Panc1 (cell line): ENCODE measurements around the gene PADI2. TPM values are rescaled to one million over a fixed set of nuclear protein-coding genes. Genes with fewer than 3 reads are reported as not detected.

ENCODE experiments used
- ATAC-seq: fragments of 200-7000 bp; cut with Tn5 transposase; 2 replicates; pipeline ENCODE4 v1.9.1; 2020; ENCODE audit warnings: mild to moderate bottlenecking, moderate library complexity
- BruUV-seq: library from RNA; stranded (reverse); fragments of 400-500 nt; replicated peaks from 2 replicates; lab custom pipeline; 2021; lab: Mats Ljungman, UMichigan
- CTCF ChIA-PET: fragments of 300-600 bp; sonication (Branson Sonifier 250); formaldehyde crosslinking; loops from one replicate; lab custom pipeline; 2022; ENCODE audit warnings: antibody characterized with exemption; lab: Charles Lee
- POLR2A ChIA-PET: fragments of 300-600 bp; sonication (Branson Sonifier 250); formaldehyde crosslinking; loops from one replicate; lab custom pipeline; 2022; ENCODE audit warnings: antibody characterized with exemption; lab: Charles Lee
- DNase-seq: peaks from one replicate; pipeline ENCODE4 v3.0.0-alpha.2; 2010; ENCODE audit warnings: low read depth, low spot score
- H3K27ac ChIP-seq: 2 replicates; pipeline ENCODE4 v1.5.1; 2011; ENCODE audit warnings: mild to moderate bottlenecking, low read length, inconsistent platforms
- H3K27me3 ChIP-seq: fragments of 200-500 bp; sonication (Bioruptor generic); 2 replicates; pipeline ENCODE4 v1.6.0; 2014; ENCODE audit warnings: low read length, inconsistent platforms; ENCODE audit not compliant: control insufficient read depth, insufficient read depth
- H3K36me3 ChIP-seq: fragments of 200-500 bp; sonication (Bioruptor generic); 2 replicates; pipeline ENCODE4 v1.5.1; 2014; ENCODE audit warnings: inconsistent platforms, mild to moderate bottlenecking, low read length, moderate library complexity; ENCODE audit not compliant: control insufficient read depth, insufficient read depth
- H3K4me1 ChIP-seq: 2 replicates; pipeline ENCODE4 v1.5.1; 2011; ENCODE audit warnings: inconsistent platforms, mild to moderate bottlenecking, low read length, moderate library complexity; ENCODE audit not compliant: control insufficient read depth, insufficient read depth
- H3K4me3 ChIP-seq, 2 experiments: 2 replicates each; pipeline ENCODE4 v1.5.1; 2011 to 2012; ENCODE audit warnings: low read depth in 2 of 2, low read length in 2 of 2, mild to moderate bottlenecking in 2 of 2, inconsistent platforms in 1 of 2, moderate library complexity in 1 of 2
- H3K9me3 ChIP-seq: fragments of 200-500 bp; sonication (Bioruptor generic); 2 replicates; pipeline ENCODE4 v1.5.1; 2014; ENCODE audit warnings: low read depth, mild to moderate bottlenecking, inconsistent platforms, low read length, moderate library complexity; ENCODE audit not compliant: control insufficient read depth, insufficient read depth
- CTCF ChIP-seq: fragments of 450-650 bp; IDR thresholded peaks from 2 replicates; pipeline ENCODE4 v1.5.1; 2017; ENCODE audit warnings: mild to moderate bottlenecking
- POLR2AphosphoS5 ChIP-seq: IDR thresholded peaks from 2 replicates; pipeline ENCODE4 v1.6.1; 2012; ENCODE audit warnings: mild to moderate bottlenecking, low read depth, low read length, moderate library complexity
- REST ChIP-seq, 2 experiments: IDR thresholded peaks; 2 replicates each; pipeline ENCODE4 v1.6.1; 2011 to 2012; ENCODE audit warnings: low read depth in 2 of 2, control low read depth in 1 of 2, low read length in 1 of 2, mild to moderate bottlenecking in 1 of 2, moderate library complexity in 1 of 2; ENCODE audit not compliant: insufficient read depth in 1 of 2
- SIN3A ChIP-seq: IDR thresholded peaks from 2 replicates; pipeline ENCODE4 v1.6.1; 2012; ENCODE audit warnings: low read depth, mild to moderate bottlenecking, low read length, moderate library complexity, borderline replicate concordance; ENCODE audit not compliant: insufficient read depth
- TCF7L2 ChIP-seq: IDR thresholded peaks from 2 replicates; pipeline ENCODE4 v1.6.1; 2011; ENCODE audit warnings: mild to moderate bottlenecking, low read depth, low read length, inconsistent platforms
- in situ Hi-C: cut with HindIII; loops from 2 replicates; pipeline ENCODE4 v1.10.0; 2016; ENCODE audit warnings: low sequenced_read_pairs, low pct_unique_long_range_greater_than_20kb
- intact Hi-C: fragments of 100-400 bp; cut with micrococcal nuclease; formaldehyde crosslinking; loops from one replicate; pipeline ENCODE4 v1.10.0; 2022; ENCODE audit not compliant: unreplicated experiment
- total RNA-seq: library from RNA; stranded (reverse); gene quantifications from one replicate; pipeline ENCODE4 v1.2.1, GENCODE V29; 2021; ENCODE audit not compliant: unreplicated experiment

Gene PADI2
- total RNA-seq, 1 experiment from 2014 or later: 507 TPM

GRCh38 chr1:17047924-17048323 lies 71.3 kb downstream of the PADI2 start:
- no TSS peak for BruUV-seq
- DNase-seq: no peak
- ChIA-PET POLR2A (interaction anchor here (0.6 kb wide), 1 partner anchor 45 kb away, joined by 3 read pairs; no protein-coding TSS in a partner anchor), CTCF (interaction anchor here (0.9 kb wide), 1 partner anchor 96 kb away, joined by 4 read pairs; no protein-coding TSS in a partner anchor)
- Histone ChIP-seq H3K9me3 (no peaks in the 10 kb centered on the region), H3K27ac (no peak overlapping the region), H3K4me1 (peaks cover 16% of the 10 kb centered on the region), H3K27me3 (no peaks in the 10 kb centered on the region), H3K4me3 (no peak overlapping the region), H3K36me3 (peaks cover 25% of the 10 kb centered on the region)
- in situ Hi-C loops: no loop called here
- ATAC-seq: no peak; the same call in 1 of the 2 replicates
- TF ChIP-seq REST (IDR thresholded peaks at IDR 0.05; ENCODE audit: insufficient read depth in 1 of 2, low read depth in 2 of 2, low read length in 1 of 2) (no peak), TCF7L2 (no peak), POLR2AphosphoS5 (no peak), CTCF (no peak), SIN3A (no peak)
- intact Hi-C loops: loop anchor here (5.0 kb wide), 1 partner anchor 96 kb away; no protein-coding TSS in a partner anchor

- 0 out of 2 replicates have a peak, but pooled peaks cover 7% of the 10 kb centered on the region for H3K4me1 ChIP-seq
- H3K4me3 ChIP-seq: no peak overlapping the region
- no TSS peak for BruUV-seq
- no peak overlapping the region for H3K27ac ChIP-seq
- TF ChIP-seq CTCF (no peak), REST (IDR thresholded peaks at IDR 0.05; ENCODE audit: insufficient read depth in 1 of 2, low read depth in 2 of 2, low read length in 1 of 2) (no peak), POLR2AphosphoS5 (no peak), SIN3A (no peak), TCF7L2 (no peak)
- DNase-seq (no peak), ATAC-seq (no peak)
- intact Hi-C loops (loop anchor here (5.0 kb wide), 1 partner anchor 94 kb away; no protein-coding TSS in a partner anchor), in situ Hi-C loops (no loop called here)
- H3K9me3 ChIP-seq: no peaks in the 10 kb centered on the region
- H3K36me3 ChIP-seq: peaks cover 24% of the 10 kb centered on the region
- CTCF ChIA-PET: no interaction called here
- POLR2A ChIA-PET: interaction anchor here (0.5 kb wide), 1 partner anchor 95 kb away, joined by 3 read pairs; no protein-coding TSS in a partner anchor
- H3K27me3 ChIP-seq: no peaks in the 10 kb centered on the region
These were observed 73.0 kb downstream of the PADI2 start for GRCh38 chr1:17046334-17046657.
